Activated T-cell treated with anti-CD3 and anti-CD28 coated beads for 48 hours (primary cell): Measurements from ENCODE around the gene TRIM7.
"Not testable (repeated sequence)": the region's sequence is repeated elsewhere in the genome, so short reads cannot be mapped to it uniquely, and the experiment has no call there.

ENCODE experiments used
- DNase-seq: peaks from one replicate; pipeline ENCODE4 v3.0.0-alpha.2; 2020; ENCODE audit warnings: low read depth

Gene TRIM7

DNA sequence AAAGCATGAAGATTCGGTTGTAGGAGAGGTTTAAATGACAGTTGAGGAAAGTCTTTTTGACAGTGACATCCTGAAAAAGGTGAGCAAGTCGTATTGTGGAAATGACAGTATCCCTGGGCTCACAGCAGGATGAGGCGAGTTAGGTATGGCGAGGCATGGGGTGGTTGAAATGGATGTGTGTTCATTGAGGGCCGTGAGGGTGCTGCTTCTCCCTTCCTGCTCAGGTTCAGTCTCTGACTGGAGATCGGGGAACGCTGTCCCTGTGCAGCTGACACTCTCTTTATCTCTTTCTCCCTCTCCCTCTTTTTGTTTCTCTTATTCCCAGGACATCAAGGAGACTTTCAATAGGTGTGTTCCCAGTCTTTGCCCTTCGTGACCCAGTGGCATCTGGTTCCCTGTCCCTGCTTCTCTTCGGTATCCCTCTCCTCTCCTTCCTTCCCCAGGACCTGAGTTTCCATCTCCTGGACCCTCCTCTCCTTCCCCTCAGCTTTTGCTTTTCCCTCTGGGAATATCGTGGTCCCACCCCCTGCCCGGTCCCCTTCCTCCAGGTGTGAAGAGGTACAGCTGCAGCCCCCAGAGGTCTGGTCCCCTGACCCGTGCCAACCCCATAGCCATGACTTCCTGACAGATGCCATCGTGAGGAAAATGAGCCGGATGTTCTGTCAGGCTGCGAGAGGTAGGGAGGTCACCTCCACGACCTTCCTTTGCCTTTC, 28.2 kb upstream of the TRIM7 start:
- DNase-seq: no peak

DNA sequence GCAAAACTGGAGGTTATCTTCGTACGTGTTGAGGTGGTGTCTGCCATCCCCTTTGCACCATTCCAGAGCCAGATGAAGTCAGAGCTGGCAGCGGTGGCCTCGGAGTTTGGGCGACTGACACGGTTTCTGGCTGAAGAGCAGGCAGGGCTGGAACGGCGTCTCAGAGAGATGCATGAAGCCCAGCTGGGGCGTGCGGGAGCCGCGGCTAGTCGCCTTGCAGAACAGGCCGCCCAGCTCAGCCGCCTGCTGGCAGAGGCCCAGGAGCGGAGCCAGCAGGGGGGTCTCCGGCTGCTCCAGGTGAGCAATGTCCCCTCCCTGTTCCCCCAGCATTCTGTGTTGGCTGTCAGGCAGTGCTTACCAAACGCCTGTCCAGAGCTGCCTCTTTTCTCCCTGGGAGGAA, 27.6 kb upstream of the TRIM7 start:
- no peak for DNase-seq

DNA sequence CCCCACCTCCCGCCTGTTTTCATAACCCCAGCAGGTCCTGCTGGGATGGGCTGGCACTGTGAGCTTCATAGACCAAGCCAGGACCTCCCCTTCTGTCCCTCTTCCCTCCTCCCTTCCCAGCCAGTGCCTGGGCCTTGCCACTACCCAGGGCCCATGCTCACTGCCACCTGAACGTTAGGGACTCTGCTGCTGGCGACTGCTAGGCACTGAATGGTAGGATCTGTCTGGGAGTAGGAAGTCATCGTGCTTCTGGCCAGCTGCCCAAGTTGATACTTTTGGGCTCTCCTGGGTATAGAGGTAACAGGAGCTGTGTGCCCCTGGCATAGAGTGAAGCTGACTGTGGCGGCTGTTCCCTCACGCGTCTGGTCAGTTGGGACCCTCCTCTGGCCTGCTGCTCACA, 26.4 kb upstream of the TRIM7 start:
- DNase-seq: no peak

DNA sequence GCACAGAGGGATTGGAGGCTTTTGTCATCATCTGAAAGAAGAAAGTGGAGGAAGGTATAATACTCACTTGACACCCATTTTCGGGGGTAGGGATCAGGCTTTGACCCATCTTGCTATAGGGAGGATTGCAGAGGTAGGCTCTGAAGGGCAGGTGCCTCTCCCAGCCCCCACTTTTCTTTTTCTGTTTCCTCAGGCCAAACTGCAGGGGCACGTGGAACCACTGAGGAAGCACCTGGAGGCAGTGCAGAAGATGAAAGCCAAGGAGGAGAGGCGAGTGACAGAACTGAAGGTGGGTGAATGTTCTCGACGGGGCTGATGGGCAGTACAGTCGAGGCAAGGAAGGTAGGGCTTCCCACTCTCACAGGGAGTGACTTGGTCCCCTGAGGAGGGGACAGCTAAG, 25.6 kb upstream of the TRIM7 start:
- DNase-seq: no peak

DNA sequence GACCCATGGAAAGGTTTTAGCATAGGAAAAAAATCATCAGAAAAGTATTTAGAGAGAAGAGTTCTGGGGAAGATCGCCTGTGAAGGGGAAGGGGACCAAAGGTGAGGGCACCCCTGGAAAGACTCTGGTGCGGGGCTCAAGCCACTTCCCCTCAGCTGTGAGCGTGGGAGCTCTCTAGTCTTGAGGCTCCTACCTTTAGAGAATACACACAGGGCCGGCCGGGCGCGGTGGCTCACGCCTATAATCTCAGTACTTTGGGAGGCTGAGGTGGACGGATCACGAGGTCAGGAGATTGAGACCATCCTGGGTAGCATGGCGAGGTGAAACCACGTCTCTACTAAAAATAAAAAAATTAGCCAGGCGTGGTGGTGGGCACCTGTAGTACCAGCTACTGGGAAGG, 25.0 kb upstream of the TRIM7 start:
- DNase-seq: no peak

DNA sequence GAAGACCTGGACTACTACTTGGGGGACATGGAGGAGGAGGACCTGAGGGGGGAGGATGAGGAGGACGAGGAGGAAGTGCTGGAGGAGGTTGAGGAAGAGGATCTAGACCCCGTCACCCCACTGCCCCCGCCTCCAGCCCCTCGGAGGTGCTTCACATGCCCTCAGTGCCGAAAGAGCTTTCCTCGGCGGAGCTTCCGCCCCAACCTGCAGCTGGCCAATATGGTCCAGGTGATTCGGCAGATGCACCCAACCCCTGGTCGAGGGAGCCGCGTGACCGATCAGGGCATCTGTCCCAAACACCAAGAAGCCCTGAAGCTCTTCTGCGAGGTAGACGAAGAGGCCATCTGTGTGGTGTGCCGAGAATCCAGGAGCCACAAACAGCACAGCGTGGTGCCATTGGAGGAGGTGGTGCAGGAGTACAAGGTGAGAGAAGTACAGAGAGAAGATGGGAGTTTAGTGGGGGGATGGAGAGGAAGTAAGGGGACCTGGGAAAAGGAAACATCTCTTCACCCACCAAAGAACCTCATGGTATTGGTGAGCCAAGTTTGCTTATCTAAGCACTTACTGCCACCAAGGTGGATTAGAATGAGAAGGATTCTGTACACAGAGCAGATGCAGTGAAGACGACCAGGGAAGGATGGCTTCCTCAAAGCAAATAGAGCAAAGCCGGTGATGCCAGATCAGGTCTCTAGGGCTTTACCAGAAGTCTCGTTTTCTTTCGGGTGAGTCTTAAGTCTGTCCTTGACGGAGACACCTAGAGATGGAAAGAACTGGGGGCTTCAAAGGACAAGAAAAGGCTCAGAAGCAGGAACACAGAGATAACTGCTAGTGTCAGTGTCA, 19.6 kb upstream of the TRIM7 start:
- DNase-seq: no peak

DNA sequence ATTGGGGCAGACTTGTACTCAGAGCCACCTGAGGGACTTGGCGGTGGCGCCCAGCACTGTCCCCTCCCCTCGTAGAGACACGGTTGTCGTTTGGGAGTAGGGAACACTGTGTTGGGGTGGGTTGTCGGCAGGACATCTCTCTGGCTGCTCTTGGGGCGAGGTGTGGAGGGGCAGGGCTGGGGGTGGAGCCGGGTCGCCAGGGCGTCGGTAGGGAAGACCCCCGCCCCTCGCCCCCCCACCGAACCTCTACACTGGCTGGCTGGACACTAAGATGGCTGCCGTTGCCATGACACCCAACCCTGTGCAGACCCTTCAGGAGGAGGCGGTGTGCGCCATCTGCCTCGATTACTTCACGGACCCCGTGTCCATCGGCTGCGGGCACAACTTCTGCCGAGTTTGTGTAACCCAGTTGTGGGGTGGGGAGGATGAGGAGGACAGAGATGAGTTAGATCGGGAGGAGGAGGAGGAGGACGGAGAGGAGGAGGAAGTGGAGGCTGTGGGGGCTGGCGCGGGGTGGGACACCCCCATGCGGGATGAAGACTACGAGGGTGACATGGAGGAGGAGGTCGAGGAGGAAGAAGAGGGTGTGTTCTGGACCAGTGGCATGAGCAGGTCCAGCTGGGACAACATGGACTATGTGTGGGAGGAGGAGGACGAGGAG, 18.9 kb upstream of the TRIM7 start:
- no peak for DNase-seq

DNA sequence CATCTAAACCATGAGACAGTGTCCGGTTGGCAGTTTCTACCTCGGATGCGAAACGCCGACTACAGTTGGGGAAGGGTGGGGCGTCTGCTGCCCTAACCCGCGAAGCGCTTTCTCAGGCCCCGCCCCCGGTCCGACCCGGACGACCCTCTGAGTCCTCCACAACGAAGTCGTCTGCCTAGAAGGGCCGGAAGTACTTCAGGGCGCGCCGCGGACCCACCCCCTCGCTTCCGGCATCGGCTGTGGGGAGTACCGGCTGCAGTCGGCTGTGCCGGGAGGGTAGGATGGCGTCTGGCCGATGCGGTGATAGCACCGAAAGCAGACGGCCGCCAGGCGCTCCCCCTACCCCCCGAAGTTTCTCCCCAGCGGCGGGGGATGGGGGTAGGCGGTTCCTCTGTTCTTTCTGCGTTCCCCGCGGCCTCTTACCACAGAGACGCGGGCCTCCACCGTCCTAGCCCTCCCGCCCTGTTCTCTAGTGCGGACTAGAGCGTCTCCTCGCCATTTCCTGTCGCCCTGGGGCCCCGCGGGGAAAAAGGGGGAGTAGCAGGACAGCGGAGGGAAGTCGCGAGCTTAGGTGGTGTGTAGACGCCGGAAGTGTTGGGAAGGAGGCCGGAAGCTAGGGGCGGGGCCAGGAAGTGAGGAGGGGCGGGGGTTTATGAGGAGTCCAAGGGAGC, 18.2 kb upstream of the TRIM7 start, which contains the start of gene TRIM41:
Gene TRIM41 (plus strand): TSS at position 224 of the 671 bp plus-strand sequence. CDS start 719 bp downstream, outside the sequence.
- peak; percentile 97 for DNase-seq

DNA sequence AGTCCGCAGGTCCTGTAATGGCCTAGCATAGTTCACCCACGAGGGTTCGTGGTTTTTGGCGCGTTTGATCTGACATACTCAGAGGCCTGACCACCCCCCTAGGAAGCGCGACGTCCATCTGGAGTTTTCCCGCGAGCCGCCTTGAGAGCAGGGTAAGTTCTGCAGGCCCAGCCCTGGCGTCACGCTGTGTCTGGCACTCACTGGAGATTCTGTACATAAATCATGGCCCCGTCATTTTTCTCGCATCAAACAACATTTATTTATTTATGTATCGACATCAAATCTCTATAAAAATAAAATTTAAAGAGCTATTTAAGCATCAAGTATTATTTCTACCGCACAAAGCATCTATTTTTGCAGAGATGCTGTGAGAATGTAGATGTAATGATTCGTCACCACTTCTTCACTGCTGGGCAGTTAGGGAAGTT, 17.6 kb upstream of the TRIM7 start:
- no peak for DNase-seq

DNA sequence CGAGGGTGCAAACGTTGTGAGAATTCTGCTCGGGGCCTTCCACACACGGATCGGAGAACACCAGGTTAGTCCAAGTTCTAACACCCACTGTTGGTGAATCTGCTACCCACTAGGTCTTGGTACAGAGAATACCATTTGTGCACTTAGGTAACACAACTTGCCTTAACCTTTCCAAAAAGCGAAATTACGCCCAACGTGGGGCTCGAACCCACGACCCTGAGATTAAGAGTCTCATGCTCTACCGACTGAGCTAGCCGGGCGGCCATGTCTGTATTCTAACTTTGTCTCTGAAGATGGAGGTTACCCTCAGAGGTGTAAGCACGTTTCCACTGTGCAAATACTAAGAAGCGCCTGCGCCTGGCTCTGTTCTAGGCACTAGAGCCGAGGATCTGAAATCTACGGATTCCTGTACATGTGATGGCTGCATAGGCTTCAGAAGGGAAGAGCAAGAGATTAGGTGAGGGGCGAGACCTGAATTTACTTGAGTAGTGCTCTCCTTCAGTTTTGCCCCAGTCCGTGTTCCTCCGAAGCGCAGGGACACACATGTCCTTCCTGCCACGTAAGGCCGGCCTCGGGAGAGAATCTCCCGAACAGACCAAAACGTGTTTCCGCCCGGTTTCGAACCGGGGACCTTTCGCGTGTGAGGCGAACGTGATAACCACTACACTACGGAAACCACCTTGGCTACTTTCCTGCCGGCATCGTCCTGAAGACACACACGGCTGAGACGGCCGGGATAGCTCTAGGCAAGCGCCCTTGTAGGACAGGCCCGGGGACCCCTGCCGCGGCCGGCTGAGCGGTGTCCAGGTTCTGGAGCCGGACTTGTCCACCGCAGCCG, 17.0 kb upstream of the TRIM7 start:
- DNase-seq: peak; percentile 94

DNA sequence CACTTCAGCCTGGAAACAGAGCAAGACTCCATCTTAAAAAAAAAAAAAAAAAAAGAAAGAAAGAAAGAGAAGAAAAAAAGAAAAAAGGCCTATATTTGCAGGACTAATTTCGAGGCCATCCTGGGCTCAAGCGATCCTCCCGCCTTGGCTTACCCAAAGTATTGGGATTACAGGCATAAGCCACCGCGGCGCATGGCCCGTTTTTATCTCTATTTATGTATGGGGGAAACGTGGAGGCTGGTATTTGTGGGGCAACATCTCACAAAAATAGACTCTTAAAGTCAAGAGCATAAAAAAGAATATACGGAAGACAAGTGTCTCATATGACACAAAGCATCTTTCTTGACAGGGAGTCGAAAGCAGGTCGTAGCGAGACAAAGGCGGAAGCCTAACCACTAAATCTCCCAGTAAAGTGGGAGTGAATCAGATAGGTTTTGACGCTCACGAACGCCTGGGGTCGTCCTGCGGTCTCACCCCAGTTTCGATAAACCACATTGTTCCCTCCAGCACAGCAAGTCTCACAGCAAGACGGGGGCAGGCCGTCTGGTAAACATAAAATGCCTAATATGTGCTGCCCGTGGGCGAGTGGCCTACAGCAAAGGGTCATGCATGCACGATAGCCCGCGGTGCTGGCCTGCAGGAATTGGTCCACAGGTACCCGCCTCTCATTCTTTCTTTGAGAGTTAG, 16.3 kb upstream of the TRIM7 start:
- DNase-seq: no peak

DNA sequence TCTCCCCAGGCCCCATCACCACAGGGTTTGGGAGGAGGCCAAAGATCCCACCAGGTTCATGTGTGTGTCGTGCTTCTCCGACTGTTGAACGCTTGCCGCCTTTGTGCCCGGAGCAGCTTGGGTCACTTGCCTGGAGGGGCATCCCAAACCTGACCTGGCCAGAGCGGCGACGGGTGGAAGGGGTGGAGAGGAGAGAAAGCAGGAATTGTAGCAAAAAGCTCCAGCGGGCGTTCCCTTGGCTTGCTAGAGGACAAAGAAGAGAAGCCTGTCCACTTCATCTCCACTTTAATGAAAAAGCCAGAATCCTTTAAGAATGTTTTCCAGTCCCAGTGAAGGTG, 15.2 kb upstream of the TRIM7 start:
- no peak for DNase-seq

DNA sequence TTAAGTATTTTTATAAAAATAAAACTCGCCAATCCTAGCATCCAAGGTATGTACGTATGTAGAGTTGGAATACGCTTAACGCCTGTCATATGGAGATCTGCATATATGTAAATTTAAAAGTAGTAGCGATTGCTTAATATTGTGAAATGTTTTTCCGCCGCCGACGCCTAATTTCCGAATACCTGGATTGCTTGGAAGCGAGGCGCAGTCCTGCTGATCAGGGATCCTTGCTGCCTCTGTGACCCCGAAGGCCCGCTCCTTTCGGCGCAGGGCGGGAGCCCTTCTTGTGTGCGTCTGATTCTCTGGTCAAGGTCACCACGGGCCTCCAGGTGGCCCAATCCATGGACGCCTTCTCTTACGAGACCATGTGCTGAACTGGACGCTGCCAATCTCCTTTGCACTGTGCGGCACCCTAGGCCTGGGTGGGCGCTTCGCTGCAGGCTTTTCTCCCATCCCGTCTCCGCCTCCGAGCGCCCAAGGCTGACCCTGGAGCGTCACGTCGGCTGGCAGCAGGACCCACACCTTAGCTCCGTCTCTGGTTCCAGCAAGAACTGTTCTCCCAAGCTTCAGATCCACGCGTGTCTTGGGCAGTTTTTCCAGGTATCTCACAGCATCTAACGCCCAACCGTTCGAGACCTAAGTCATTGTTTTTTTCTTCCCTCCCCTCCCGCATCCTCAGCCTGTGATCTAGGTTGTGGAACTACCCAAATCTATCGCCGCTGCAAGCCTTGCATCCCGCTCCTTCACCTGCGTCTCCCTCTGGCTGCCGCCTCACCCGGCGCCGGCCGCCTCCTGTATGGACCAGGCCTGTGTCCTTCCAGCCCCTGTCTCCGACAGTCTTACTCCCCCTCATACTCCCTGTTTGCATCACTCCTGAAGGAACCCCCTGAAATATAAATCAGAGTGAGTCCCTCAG, 14.5 kb upstream of the TRIM7 start:
- no peak for DNase-seq

DNA sequence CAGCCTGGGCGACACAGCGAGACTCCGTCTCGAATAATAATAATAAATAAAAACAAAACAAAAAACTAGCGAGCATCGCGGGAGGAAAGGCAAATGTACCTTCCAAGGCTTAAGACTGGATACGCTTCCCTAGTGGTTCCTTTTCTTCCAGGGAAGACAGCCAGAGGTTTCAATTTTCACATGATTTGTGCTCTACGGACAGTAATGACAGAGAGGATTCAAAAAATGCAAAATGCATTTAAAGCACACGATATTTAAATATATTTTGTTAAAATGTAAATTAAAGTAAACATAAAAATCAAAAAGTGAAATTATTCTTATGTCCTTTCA, 13.8 kb upstream of the TRIM7 start:
- no peak for DNase-seq

DNA sequence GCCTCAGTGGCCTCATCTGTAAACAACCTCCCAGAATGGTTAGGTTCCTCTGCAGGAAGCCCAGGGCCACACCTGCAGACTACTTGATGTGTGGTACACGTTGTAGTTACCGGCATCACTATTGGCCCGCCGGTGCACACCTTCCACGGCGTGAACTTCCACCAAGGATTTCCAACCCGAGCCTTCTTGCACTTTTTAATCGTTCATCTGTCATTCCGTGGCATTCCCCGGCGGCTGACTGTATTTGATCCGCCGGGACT, 12.7 kb upstream of the TRIM7 start:
- no peak for DNase-seq

DNA sequence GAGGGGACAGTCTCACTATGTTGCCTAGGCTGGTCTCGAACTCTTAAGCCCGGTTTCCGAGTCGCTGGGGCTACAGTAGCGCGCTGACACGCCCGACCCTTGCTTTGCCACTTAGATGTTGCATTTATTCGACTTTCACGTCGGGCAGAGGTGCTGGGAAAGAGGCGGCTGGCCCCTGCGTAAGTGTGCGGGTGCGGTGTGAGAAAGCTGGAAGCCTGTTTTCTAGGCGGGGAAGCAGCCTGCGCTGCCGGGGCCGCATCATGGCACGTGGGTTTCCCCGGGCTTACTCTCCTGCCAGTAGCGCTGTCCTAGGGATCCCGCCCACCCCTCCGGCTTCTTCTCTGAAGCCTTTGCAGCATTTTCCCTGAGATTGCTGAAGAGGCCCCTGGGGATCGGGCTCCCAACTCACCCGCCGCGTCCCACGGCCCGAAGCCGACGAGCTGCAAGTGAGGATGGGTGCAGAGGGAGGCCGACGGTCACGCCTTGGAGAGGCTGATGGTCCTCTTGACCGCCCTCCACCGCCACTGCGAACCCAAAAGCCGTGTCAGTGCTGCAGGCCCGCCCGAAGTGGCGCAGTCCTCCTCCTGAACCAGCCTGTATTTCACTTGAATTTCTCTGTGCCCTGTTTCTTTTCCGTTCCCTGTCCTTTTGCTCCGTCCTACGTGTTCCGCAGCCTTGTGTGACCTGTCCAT, 12.3 kb upstream of the TRIM7 start:
- peak; percentile 59 for DNase-seq

DNA sequence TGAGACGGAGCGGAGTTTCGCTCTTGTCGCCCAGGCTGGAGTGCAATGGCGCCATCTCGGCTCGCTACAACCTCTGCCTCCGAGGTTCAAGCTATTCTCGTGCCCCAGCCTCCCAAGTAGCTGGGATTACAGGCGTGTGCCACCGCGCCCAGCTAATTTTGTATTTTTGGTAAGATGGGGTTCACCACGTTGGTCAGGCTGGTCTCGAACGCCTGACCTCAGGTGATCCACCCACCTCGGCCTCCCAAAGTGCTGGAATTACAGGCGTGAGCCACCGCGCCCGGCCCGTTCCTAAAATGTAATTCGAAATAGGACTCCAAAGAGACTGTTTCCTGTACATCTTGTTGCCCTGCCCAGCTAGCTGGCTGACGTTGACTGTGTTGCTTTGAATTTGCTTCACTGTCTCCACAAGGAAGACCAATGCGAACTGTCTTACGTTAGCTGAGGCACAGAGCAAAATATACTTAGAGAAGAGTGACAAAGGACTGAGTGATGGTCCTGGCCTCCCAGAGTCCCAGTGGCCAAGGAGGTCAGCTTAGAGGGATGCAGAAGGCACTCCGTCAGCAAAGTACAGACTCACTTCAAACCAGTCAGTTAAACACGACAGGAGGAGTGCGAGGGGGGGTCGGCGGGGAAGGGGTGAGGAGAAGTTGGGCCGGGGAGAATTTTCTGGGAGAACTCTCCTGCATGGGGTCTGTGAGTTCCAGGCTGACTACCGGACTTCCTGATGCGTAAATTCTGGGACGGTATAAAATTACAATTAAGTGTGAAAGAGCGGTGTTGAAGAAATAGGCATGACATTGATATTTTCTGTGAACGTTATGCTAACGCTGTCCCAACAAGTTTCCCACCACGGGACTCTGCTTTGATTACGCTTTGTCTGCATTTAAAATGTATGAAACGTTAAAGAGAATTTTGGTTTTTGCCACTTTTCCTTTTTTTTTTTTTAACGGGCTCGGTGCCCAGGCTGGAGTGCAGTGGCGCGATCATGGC, 11.3 kb upstream of the TRIM7 start:
- no peak for DNase-seq

DNA sequence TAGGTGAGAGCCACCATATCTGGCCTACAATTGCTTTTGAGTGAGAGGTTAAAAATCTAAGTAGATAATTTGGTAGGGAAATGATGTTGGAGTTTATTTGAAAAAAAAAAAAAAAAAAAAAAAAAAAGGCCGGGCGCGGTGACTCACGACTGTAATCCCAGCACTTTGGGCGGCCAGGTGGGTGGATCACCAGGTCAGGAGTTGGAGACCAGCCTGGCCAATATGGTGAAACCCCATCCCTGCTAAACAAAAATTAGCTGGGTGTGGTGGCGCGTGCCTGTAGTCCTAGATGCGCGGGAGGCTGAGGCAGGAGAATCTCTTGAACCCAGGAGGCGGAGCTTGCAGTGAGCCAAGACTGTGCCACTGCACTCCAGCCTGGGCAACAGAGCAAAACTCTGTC, 9.3 kb upstream of the TRIM7 start:
- DNase-seq: not testable (repeated sequence)
